GM19452 (cell line): ENCODE data around the gene PITRM1.
"Not testable (repeated sequence)": the region's sequence is repeated elsewhere in the genome, so short reads cannot be mapped to it uniquely, and the experiment has no call there.

Source experiments
- ATAC-seq: cut with Tn5 transposase; IDR thresholded peaks from one replicate; pipeline ENCODE4 v1.9.1; 2021; ENCODE audit not compliant: unreplicated experiment

The PITRM1 gene

GRCh38 chr10:3172446-3173170, at the start of gene PITRM1:
Gene PITRM1 (minus strand): TSS chr10:3172782. CDS start chr10:3172772, 10 bp downstream.
- peak; percentile 96 for ATAC-seq

DNA sequence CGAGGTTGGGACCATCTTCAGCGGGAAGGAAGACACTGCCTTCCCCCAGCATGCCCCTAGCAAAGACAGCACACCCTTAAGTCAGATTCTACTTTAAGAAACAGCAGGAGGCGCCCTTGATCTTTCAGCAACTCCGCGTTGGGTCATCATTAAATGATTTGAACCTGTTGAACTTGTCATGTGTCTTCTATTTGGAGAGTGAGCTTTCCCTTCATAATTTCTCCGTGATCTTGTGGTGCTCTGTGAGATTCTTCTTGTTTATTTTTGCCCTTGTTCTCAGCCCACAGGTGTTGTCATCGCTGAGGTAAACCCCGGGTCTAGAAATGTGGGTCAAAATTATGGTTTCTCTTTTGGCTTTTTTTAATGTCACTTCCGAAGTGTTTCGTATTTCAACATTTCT, 49.5 kb upstream of the PITRM1 start:
- no peak for ATAC-seq

GRCh38 chr10:3221601-3222000, 49.0 kb upstream of the PITRM1 start:
- not testable (repeated sequence) for ATAC-seq

GRCh38 chr10:3220853-3221252, 48.3 kb upstream of the PITRM1 start:
- no peak for ATAC-seq

DNA sequence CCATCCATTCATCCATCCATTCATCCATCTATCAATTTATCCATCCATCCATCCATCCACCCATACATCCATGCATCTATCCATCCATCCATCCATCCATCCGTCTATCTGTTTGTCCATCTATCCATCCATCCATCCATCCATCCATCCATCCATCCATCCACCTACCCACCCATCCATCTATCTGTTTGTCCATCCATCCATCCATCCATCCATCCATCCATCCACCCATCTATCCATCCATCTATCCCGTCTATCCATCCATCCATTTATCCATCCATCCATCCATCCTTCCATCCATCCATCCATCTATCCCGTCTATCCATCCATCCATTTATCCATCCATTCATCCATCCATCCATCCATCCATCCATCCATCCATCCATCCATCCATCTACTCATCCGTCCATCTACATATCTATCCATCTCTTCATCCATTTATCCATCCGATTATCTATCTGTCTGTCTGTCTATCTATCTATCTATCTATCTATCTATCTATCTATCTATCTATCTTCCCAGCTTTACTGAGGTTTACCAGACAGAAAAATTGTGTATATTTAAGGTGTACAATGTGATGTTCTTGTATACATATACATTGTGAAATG, 46.5 kb upstream of the PITRM1 start:
- not testable (repeated sequence) for ATAC-seq

- ATAC-seq, result no peak
Observed at GRCh38 chr10:3217853-3218252, 45.3 kb upstream of the PITRM1 start.

DNA sequence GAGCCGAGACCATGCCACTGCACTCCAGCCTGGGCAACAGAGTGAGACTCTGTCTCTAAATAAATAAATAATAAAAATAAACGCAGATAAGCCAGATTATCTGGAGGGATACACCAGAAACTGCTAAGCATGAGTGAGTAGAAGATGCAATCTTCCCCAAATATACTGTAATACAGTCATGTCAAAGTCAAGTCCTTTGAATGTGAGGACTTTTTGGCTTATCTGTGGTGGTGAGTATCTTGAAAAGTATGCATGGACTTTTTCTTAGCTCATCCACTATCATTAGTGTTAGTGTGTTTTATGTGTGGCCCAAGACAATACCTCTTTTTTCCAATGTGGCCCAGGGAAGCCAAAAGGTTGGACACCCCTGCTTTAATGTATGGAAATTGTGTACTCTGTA, 44.7 kb upstream of the PITRM1 start:
- ATAC-seq, result no peak

DNA sequence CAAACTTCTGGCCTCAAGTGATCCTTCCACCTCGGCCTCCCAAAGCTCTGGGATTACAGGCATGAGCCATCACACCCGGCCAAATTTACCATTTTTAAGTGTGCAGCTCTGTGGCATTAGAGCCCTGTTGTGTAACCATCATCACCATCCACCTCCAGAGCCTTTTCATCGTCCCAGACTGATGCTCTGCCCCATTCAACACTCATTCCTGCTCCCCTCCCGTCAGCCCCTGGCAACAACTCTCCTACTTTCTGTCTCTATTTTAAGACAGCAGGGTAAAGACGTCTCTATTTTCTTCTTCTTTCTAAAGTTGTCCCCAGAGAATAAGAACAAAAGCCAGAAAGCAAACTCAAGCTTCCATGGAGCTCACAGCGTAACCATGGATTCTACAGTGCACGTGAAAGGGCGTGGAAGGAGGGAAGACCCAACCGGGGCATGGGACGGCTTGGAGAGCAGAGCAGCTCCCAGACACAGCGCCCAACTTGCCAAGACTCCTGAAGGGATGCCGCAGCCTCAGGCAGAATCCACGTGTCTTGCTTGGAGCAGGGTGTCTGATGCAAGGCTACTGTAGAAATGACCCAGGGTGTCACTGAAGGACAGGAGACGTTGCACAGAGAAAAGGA, 42.7 kb upstream of the PITRM1 start:
- ATAC-seq, result no peak

- no peak for ATAC-seq
Observed at GRCh38 chr10:3213758-3214515, 41.4 kb upstream of the PITRM1 start.

DNA sequence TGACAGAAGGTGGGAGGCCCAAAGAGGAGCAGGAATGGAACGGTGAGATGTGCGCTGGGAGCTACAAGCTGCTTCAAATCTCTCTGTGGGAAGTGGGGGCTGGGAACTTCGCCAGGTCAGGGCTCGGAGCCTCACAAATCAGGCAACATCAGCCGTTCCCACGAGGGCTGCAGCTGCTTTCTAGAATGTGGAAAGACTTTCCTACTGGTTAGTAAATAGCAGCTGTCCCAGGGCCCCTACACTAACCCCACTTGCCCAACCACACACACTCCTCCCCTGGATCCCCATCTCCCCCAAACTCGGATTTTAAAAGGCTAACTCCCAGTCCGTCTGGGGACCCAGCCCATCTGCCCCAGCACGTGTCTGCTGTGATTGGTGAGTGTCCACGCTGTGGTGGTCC, 40.6 kb upstream of the PITRM1 start:
- ATAC-seq, result no peak

DNA sequence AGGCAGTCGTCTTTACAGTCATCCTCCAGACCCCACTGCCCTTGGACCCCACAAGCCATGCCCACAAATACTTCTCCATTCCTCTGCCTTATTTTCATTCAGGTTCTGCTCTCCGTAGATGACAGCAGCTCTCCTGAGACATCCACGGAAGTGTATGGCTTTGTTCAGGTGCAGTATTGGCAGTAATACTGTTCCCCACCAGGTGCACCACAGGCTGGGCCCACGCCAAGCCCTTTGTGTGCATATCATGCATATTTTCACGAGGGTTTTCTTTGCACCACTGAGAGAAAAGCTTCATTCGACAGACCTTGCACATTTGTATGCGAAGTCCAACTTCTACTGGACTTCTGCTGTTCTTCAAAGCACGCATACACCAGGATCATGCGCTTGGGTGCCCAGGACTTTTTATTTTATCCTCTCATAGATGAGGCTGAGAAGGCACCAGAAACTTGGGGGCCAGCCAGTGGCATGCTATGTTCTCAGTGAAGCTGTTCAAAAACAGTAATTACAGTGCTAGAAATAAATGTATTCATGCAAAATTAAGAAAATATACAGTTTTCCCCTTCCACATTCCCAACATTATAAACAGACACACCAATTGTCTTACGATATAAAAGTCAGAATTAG, 37.8 kb upstream of the PITRM1 start:
- no peak for ATAC-seq

DNA sequence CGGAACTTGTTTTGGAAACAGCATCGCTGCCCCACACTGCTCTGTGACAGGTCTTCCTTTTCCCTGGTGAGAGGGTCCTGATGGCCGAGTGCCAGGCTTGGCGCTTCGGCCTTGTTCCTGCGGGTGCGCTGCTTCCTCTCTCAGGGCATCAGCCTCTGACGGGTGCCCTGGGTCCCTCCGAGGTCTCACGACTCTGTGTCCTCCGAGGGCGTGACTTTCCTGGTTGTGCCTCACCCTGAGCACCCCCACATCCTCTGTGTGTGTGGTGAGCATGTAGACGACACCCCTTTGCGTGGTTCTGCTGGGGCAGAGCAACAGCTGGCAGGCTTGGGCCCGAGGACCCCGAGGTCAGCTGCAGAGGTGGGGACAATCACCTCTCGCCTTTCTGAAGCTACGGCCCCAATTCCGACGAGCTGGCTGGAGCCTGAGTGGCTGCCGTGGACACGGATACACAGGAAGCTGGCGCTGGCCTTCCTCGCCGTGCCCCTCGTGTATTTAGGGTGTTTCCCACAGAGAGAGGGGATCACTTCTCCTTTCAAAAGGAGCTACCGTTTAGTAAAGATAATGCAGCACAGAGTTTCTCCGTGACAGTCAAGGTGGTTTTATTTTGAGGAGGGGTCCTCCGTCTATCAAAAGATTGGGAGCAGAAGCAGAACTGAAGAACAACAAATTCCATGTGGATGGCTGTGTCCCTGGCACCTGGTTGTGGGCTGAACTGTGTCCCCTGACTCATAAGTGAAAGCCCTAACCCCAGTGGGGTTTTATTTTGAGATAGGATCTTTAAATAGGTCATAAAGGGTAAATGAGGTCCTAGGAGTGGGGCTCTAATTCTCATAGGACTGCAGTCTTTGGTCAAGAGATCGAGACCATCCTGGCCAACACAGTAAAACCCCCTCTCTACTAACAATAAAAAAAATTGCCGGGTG, 36.2 kb upstream of the PITRM1 start:
- ATAC-seq, result no peak

DNA sequence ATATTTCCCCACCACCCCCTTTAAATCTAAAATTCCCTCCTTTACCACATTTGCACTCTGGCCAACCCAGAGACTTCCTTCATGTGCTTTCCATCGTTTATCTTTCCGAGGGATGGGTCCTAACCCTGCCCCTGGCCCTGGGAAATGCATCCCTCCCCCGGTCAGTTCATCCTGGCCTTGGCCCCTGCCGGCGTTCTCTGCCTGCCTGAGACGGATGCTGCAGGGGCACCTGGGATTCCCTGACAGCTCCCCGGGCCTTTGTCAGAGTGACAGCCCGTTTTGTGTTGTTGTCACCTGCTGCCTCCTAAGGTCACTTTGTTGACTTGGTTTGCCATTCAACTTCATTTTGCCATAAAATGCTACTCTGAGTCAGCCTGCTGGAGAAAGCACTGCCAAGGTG, 34.8 kb upstream of the PITRM1 start:
- no peak for ATAC-seq

GRCh38 chr10:3206511-3207157, 34.1 kb upstream of the PITRM1 start:
- ATAC-seq, result no peak

DNA sequence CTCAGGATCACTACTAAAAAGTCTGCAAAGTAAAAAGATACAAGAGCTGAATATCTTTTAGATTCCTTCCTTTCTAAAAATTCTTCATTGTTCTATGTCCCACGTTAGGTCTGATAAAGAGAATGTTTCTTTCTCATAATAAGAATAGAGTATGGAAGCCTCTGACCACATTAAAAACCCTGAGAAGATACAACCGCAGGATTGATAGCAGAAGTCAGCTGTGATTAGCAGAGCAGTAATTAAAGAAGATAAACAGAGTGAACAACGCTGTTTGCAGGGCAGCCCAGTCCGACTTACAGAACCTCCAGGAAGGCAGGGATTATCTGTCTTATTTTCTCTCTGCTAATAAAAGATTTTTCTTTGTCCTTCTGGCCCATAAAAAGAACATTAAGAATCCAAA, 31.4 kb upstream of the PITRM1 start:
- ATAC-seq, result no peak

DNA sequence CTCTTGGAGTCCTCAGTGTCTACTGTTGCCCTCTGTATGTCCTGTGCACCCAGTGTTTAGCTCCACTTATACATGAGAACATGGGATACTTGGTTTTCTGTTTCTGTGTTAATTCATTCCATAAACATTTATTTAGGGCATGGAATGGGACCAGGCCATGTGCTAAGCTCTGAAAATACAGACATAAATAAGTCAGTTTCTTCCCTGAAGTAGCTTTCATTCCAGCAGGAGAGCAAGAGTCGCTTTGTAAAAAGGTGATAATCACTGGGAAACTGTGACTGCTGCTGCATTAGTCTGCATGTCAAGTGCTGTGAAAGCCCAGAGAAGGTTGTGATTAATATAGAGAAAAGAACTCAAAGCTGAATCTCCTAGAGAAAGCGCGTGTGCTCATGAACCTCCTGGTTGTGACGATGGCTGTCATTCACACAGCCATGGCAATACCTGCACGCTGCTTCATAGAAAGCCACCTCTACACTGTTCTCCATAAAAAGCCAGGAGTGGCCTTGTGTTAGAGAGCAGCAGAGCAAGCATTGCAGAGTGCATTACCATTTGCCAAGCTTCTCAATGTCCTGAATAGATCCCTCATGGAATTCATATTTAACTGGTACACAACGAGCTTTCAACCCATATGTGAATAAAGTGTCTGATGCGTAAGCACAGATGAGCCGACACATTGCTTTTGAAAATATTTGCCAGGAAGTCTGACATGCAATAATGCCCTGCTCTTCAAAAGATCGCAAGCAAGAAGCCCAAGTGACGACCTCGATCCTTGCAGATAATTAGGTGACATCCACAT, 30.6 kb upstream of the PITRM1 start:
- ATAC-seq, result no peak

GRCh38 chr10:3201796-3202195, 29.2 kb upstream of the PITRM1 start:
- no peak for ATAC-seq

DNA sequence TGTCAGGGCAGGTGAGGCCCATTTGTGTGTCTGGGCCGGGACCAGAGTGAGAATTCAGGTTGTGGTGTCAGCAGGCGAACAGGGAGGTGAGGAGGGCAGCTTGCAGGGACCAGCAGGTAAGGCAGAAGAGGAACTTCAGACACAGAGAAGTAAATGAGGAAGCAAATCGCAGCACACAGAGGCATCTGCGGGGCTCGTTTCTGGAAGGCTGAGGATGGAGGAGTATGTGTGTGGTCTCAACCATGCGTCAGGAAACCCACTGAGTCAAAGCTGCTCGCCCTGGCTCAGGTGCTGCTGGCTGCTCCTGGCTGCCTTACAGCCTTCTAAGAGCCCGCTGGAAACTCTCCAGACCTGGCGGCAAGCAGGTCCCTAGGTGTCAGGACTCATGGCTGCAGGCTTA, 26.9 kb upstream of the PITRM1 start:
- no peak for ATAC-seq

DNA sequence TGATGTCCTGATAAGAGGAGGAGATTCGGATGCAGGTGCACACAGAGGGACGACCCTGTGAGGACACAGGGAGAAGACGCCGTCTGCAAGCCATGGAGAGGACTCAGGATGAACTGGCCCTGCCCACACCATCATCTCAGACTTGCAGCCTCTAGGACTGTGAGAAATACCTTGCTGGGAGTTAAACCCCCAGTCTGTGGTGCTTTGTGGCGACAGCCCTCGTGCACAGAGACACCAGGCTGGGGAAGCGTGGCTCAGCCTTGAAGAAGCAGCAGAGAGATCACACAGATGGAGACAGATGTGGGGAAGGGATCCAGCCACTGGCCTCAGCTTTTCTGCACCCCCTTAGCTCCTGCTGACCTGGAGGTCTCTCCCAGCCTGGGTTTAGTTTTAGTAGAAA, 26.3 kb upstream of the PITRM1 start:
- no peak for ATAC-seq
